Measurements from ENCODE around the gene MEOX2.
A peak's percentile ranks its signal among the peaks of the same experiment; 100 is the strongest.

Gene MEOX2

DNA sequence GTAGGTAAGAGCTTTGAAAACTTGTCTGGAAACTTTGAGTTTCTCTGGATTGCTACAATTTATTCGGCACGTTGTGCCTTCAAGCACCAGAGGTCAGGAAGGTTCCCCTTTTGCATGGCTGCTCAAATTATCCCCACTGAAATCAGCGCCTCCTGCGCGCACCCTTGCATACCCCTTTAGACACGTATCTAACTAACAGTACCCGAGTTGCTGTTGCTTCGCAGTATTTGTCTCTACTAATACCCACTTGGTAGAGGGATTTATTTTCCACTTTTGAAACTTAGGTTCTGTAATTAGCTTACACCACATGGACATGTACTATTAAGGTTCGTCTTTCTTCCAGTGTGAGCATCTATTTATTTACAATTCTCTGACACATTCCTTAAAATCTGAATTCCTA lies 1.6 kb downstream of the MEOX2 start:
- no peak overlapping the region for H4K8ac ChIP-seq (ENCODE audit: low read length)
- H2BK120ac ChIP-seq (ENCODE audit: low read depth, low read length) = no peak overlapping the region
- H3K4me3 ChIP-seq (ENCODE audit: insufficient read depth in 1 of 2, low read depth in 1 of 2, low read length in 2 of 2) = peak overlapping the region in 1 of 2 experiments; percentile 88
- no peak overlapping the region for H2BK15ac ChIP-seq (ENCODE audit: low read depth, poor library complexity, severe bottlenecking)
- H3K18ac ChIP-seq (ENCODE audit: low read depth in 1 of 2, low read length in 2 of 2) = no peak overlapping the region
- peak overlapping the region; percentile 89 for H3K9ac ChIP-seq (ENCODE audit: low read length)
- H3K79me1 ChIP-seq (replicated peaks; ENCODE audit: low read length, poor library complexity, severe bottlenecking) = no peaks in the 10 kb centered on the region
- H3K4me1 ChIP-seq (ENCODE audit: control insufficient read depth, insufficient read depth, low read depth, low read length) = peaks cover 22% of the 10 kb centered on the region
- H2AFZ ChIP-seq (ENCODE audit: low read depth, low read length) = no peak overlapping the region
- H2AK5ac ChIP-seq (ENCODE audit: low read length, severe bottlenecking) = no peak overlapping the region
- no peak overlapping the region for H3K14ac ChIP-seq (ENCODE audit: low read length in 2 of 2)
- H3K27me3 ChIP-seq (ENCODE audit: control insufficient read depth in 1 of 2, insufficient read depth in 1 of 2, low read length in 2 of 2) = peaks cover 29 to 30% of the 10 kb centered on the region in 2 experiments
- H2BK12ac ChIP-seq (ENCODE audit: low read length in 2 of 2) = no peak overlapping the region
- H3K23ac ChIP-seq (ENCODE audit: low read length in 2 of 2) = no peak overlapping the region
- no peaks in the 10 kb centered on the region for H3K9me3 ChIP-seq (ENCODE audit: control insufficient read depth, low read length)
- no peak overlapping the region for H3K27ac ChIP-seq (ENCODE audit: low read length, poor library complexity, severe bottlenecking)
- no peak overlapping the region for H2BK5ac ChIP-seq (ENCODE audit: low read depth, low read length, poor library complexity, severe bottlenecking)
- no peak overlapping the region for H4K91ac ChIP-seq (ENCODE audit: low read length)
- 53% methylated on average over 4 of the region's 9 CpGs for WGBS
- H3K4me2 ChIP-seq (ENCODE audit: low read length, poor library complexity, severe bottlenecking) = peak overlapping the region; percentile 24
- DNase-seq = no peak
- no peaks in the 10 kb centered on the region for H3K36me3 ChIP-seq (ENCODE audit: control insufficient read depth in 1 of 2, insufficient read depth in 2 of 2, low read depth in 1 of 2, low read length in 2 of 2)
- H3K4ac ChIP-seq (ENCODE audit: low read depth in 1 of 2, low read length in 2 of 2) = no peak overlapping the region

DNA sequence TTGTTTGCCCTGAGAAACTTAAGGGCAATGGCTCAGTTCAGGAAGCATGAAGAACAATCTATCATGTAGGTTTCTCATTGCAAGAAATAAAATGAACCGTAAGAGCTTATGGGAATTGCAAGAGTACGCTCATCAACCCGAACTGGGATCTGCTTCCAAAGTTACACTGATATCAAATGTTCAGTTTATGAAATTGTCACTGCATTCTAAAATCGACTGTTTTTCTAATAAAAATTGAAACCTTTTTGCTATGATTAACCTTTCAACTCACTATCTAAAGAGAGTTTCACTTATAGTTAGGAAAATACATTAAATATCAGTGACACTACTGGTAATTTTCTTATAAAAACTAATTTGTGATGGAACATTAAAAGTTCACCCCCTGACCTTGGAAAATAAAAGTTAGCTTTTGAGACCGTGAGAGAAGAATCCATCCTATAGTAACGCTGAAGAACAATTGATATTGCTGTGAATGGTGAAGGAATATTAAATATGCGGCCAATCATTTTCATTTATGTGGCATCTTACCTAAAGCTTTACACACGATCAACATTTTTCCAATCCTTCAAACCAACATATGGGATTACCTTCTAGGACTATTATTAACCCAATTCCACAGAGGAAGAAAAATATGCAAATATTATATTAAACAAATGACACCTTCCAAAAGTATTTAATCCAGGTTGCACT lies 2.2 kb downstream of the MEOX2 start:
- H2BK12ac ChIP-seq (ENCODE audit: low read length in 2 of 2) = no peak overlapping the region
- peaks cover 29 to 30% of the 10 kb centered on the region in 2 experiments for H3K27me3 ChIP-seq (ENCODE audit: control insufficient read depth in 1 of 2, insufficient read depth in 1 of 2, low read length in 2 of 2)
- H3K4me3 ChIP-seq (ENCODE audit: insufficient read depth in 1 of 2, low read depth in 1 of 2, low read length in 2 of 2) = peak overlapping the region in 1 of 2 experiments; percentile 88
- H2AK5ac ChIP-seq (ENCODE audit: low read length, severe bottlenecking) = no peak overlapping the region
- no peaks in the 10 kb centered on the region for H3K9me3 ChIP-seq (ENCODE audit: control insufficient read depth, low read length)
- no peak overlapping the region for H4K8ac ChIP-seq (ENCODE audit: low read length)
- no peaks in the 10 kb centered on the region for H3K79me1 ChIP-seq (replicated peaks; ENCODE audit: low read length, poor library complexity, severe bottlenecking)
- H3K23ac ChIP-seq (ENCODE audit: low read length in 2 of 2) = no peak overlapping the region
- H3K27ac ChIP-seq (ENCODE audit: low read length, poor library complexity, severe bottlenecking) = no peak overlapping the region
- H3K18ac ChIP-seq (ENCODE audit: low read depth in 1 of 2, low read length in 2 of 2) = no peak overlapping the region
- H3K4me2 ChIP-seq (ENCODE audit: low read length, poor library complexity, severe bottlenecking) = no peak overlapping the region
- H2BK120ac ChIP-seq (ENCODE audit: low read depth, low read length) = no peak overlapping the region
- H3K9ac ChIP-seq (ENCODE audit: low read length) = peak overlapping the region; percentile 89
- WGBS = 98% methylated on average over 7 of the region's 8 CpGs
- no peak overlapping the region for H2AFZ ChIP-seq (ENCODE audit: low read depth, low read length)
- H3K4me1 ChIP-seq (ENCODE audit: control insufficient read depth, insufficient read depth, low read depth, low read length) = peaks cover 22% of the 10 kb centered on the region
- H4K91ac ChIP-seq (ENCODE audit: low read length) = no peak overlapping the region
- DNase-seq = no peak
- no peak overlapping the region for H3K14ac ChIP-seq (ENCODE audit: low read length in 2 of 2)
- no peak overlapping the region for H2BK15ac ChIP-seq (ENCODE audit: low read depth, poor library complexity, severe bottlenecking)
- H2BK5ac ChIP-seq (ENCODE audit: low read depth, low read length, poor library complexity, severe bottlenecking) = no peak overlapping the region
- no peak overlapping the region for H3K4ac ChIP-seq (ENCODE audit: low read depth in 1 of 2, low read length in 2 of 2)
- no peaks in the 10 kb centered on the region for H3K36me3 ChIP-seq (ENCODE audit: control insufficient read depth in 1 of 2, insufficient read depth in 2 of 2, low read depth in 1 of 2, low read length in 2 of 2)

DNA sequence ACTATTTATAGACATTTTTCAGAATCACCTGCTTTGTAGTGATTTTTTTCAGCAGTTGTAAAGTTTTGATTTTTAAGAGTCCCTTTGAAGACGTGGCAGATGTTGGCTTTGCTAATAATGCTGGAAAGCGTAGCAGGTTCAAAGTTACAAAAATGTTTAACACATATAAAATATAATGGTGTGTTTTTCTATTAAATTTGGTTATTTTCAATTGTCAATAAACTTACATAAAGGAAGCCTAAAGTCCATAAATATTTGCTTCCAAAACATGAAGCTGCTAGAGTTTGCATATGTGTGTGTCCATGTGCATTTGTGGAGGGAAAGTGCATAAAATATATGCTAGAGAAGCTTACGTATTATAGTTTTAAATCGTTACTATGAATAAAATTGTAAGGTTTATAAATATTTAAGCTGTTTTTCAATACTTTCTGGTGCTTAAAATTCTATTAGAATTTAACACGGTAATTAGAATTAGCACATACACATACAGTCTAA lies 3.7 kb downstream of the MEOX2 start:
- H4K8ac ChIP-seq (ENCODE audit: low read length) = no peak overlapping the region
- H2BK120ac ChIP-seq (ENCODE audit: low read depth, low read length) = no peak overlapping the region
- no CpG with 5 or more reads among the region's 5 CpGs for WGBS
- peaks cover 21% of the 10 kb centered on the region for H3K4me1 ChIP-seq (ENCODE audit: control insufficient read depth, insufficient read depth, low read depth, low read length)
- H3K27ac ChIP-seq (ENCODE audit: low read length, poor library complexity, severe bottlenecking) = no peak overlapping the region
- no peak overlapping the region for H2AFZ ChIP-seq (ENCODE audit: low read depth, low read length)
- H3K14ac ChIP-seq (ENCODE audit: low read length in 2 of 2) = no peak overlapping the region
- DNase-seq = no peak
- peak overlapping the region; percentile 89 for H3K9ac ChIP-seq (ENCODE audit: low read length)
- no peak overlapping the region for H3K4ac ChIP-seq (ENCODE audit: low read depth in 1 of 2, low read length in 2 of 2)
- peaks cover 21 to 26% of the 10 kb centered on the region in 2 experiments for H3K27me3 ChIP-seq (ENCODE audit: control insufficient read depth in 1 of 2, insufficient read depth in 1 of 2, low read length in 2 of 2)
- H3K9me3 ChIP-seq (ENCODE audit: control insufficient read depth, low read length) = no peaks in the 10 kb centered on the region
- H3K4me3 ChIP-seq (ENCODE audit: insufficient read depth in 1 of 2, low read depth in 1 of 2, low read length in 2 of 2) = peak overlapping the region in 1 of 2 experiments; percentile 88
- H3K23ac ChIP-seq (ENCODE audit: low read length in 2 of 2) = no peak overlapping the region
- no peak overlapping the region for H3K4me2 ChIP-seq (ENCODE audit: low read length, poor library complexity, severe bottlenecking)
- no peak overlapping the region for H2AK5ac ChIP-seq (ENCODE audit: low read length, severe bottlenecking)
- H2BK12ac ChIP-seq (ENCODE audit: low read length in 2 of 2) = no peak overlapping the region
- H3K36me3 ChIP-seq (ENCODE audit: control insufficient read depth in 1 of 2, insufficient read depth in 2 of 2, low read depth in 1 of 2, low read length in 2 of 2) = no peaks in the 10 kb centered on the region
- no peak overlapping the region for H3K18ac ChIP-seq (ENCODE audit: low read depth in 1 of 2, low read length in 2 of 2)
- no peak overlapping the region for H2BK5ac ChIP-seq (ENCODE audit: low read depth, low read length, poor library complexity, severe bottlenecking)
- H4K91ac ChIP-seq (ENCODE audit: low read length) = no peak overlapping the region
- H3K79me1 ChIP-seq (replicated peaks; ENCODE audit: low read length, poor library complexity, severe bottlenecking) = no peaks in the 10 kb centered on the region
- no peak overlapping the region for H2BK15ac ChIP-seq (ENCODE audit: low read depth, poor library complexity, severe bottlenecking)

DNA sequence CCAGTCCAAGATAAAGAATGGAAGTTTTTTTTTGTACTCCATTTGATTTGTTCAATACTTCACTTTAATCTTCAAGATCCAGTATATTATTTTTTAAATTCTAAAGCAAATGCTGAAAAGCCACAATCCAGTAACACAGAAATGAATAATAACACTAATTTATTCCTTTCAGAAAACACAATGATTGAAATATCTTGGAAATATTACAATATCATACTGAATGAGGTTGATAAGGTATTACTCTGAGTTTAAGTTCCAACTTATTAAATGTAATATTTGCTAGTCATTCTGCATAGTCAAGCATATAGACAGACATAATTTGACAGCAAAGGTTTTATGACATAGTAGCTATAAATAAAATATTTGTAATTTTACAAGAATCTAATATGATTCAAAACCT lies 4.4 kb downstream of the MEOX2 start:
- Histone ChIP-seq H3K4ac (ENCODE audit: low read depth in 1 of 2, low read length in 2 of 2) (no peak overlapping the region), H3K36me3 (ENCODE audit: control insufficient read depth in 1 of 2, insufficient read depth in 2 of 2, low read depth in 1 of 2, low read length in 2 of 2) (no peaks in the 10 kb centered on the region), H2AFZ (ENCODE audit: low read depth, low read length) (no peak overlapping the region), H2BK5ac (ENCODE audit: low read depth, low read length, poor library complexity, severe bottlenecking) (no peak overlapping the region), H3K27ac (ENCODE audit: low read length, poor library complexity, severe bottlenecking) (no peak overlapping the region), H3K9ac (ENCODE audit: low read length) (peak overlapping the region; percentile 89), H3K18ac (ENCODE audit: low read depth in 1 of 2, low read length in 2 of 2) (no peak overlapping the region), H3K23ac (ENCODE audit: low read length in 2 of 2) (no peak overlapping the region), H2AK5ac (ENCODE audit: low read length, severe bottlenecking) (no peak overlapping the region), H3K14ac (ENCODE audit: low read length in 2 of 2) (no peak overlapping the region), H3K9me3 (ENCODE audit: control insufficient read depth, low read length) (no peaks in the 10 kb centered on the region), H4K91ac (ENCODE audit: low read length) (no peak overlapping the region), H3K27me3 (ENCODE audit: control insufficient read depth in 1 of 2, insufficient read depth in 1 of 2, low read length in 2 of 2) (peaks cover 14 to 19% of the 10 kb centered on the region in 2 experiments), H2BK15ac (ENCODE audit: low read depth, poor library complexity, severe bottlenecking) (no peak overlapping the region), H3K4me1 (ENCODE audit: control insufficient read depth, insufficient read depth, low read depth, low read length) (peaks cover 17% of the 10 kb centered on the region), H3K4me2 (ENCODE audit: low read length, poor library complexity, severe bottlenecking) (no peak overlapping the region), H2BK120ac (ENCODE audit: low read depth, low read length) (no peak overlapping the region), H2BK12ac (ENCODE audit: low read length in 2 of 2) (no peak overlapping the region), H4K8ac (ENCODE audit: low read length) (no peak overlapping the region), H3K4me3 (ENCODE audit: insufficient read depth in 1 of 2, low read depth in 1 of 2, low read length in 2 of 2) (peak overlapping the region in 1 of 2 experiments; percentile 88), H3K79me1 (replicated peaks; ENCODE audit: low read length, poor library complexity, severe bottlenecking) (no peaks in the 10 kb centered on the region)
- DNase-seq = no peak

Data from mesenchymal stem cell (in vitro differentiated cells and primary cell).